HepG2 (cell line): ENCODE measurements around the gene PIAS3. TPM values are rescaled to one million over a fixed set of nuclear protein-coding genes. Genes with fewer than 3 reads are reported as not detected.
A peak's percentile ranks its signal among the peaks of the same experiment; 100 is the strongest.

Source experiments
- BATF2 ChIP-seq: sonication (generic); formaldehyde crosslinking; IDR thresholded peaks from 2 replicates; pipeline ENCODE4 v1.8.0; 2022; ENCODE audit warnings: mild to moderate bottlenecking, missing genetic modification reagents, moderate library complexity
- BCL3 ChIP-seq: sonication (generic); formaldehyde crosslinking; IDR thresholded peaks from 2 replicates; pipeline ENCODE4 v1.5.1; 2020; ENCODE audit warnings: mild to moderate bottlenecking, missing genetic modification reagents, moderate library complexity
- CBX1 ChIP-seq: IDR thresholded peaks from one replicate; pipeline ENCODE4 v1.6.1; 2016; ENCODE audit warnings: antibody characterized with exemption, low read depth
- DNMT1 ChIP-seq: sonication (generic); formaldehyde crosslinking; IDR thresholded peaks from 2 replicates; pipeline ENCODE4 v1.5.1; 2020; ENCODE audit warnings: mild to moderate bottlenecking, missing genetic modification reagents
- EED ChIP-seq: sonication (generic); formaldehyde crosslinking; IDR thresholded peaks from 2 replicates; pipeline ENCODE4 v1.5.0; 2020; ENCODE audit warnings: mild to moderate bottlenecking, missing genetic modification reagents
- FOXJ3 ChIP-seq: sonication (generic); formaldehyde crosslinking; IDR thresholded peaks from 2 replicates; pipeline ENCODE4 v1.4.0; 2020; ENCODE audit warnings: missing genetic modification reagents, mild to moderate bottlenecking, borderline replicate concordance
- KDM5A ChIP-seq: fragments of 200-600 bp; sonication (generic); IDR thresholded peaks from 2 replicates; pipeline ENCODE4 v1.7.0; 2018; ENCODE audit warnings: antibody characterized with exemption, mild to moderate bottlenecking, low read length, borderline replicate concordance
- MAFF ChIP-seq: IDR thresholded peaks from 2 replicates; pipeline ENCODE4 v1.6.1; 2011; ENCODE audit warnings: low read depth, low read length, improper control_type of control experiment
- MEIS2 ChIP-seq: sonication (generic); formaldehyde crosslinking; IDR thresholded peaks from 2 replicates; pipeline ENCODE4 v1.9.0; 2021; ENCODE audit warnings: mild to moderate bottlenecking, missing genetic modification reagents
- SIN3A ChIP-seq: IDR thresholded peaks from 2 replicates; pipeline ENCODE4 v1.6.1; 2011; ENCODE audit warnings: low read depth, mild to moderate bottlenecking, control low read depth, low read length, borderline replicate concordance
- ZBTB33 ChIP-seq: sonication (generic); formaldehyde crosslinking; IDR thresholded peaks from 2 replicates; pipeline ENCODE4 v1.4.0; 2020; ENCODE audit warnings: missing genetic modification reagents
- ZNF10 ChIP-seq: sonication (generic); formaldehyde crosslinking; IDR thresholded peaks from 2 replicates; pipeline ENCODE4 v1.4.0; 2020; ENCODE audit warnings: mild to moderate bottlenecking, low read depth, missing genetic modification reagents, borderline replicate concordance
- ZNF407 ChIP-seq: sonication (generic); formaldehyde crosslinking; IDR thresholded peaks from one replicate; pipeline ENCODE4 v1.5.1; 2020; ENCODE audit warnings: mild to moderate bottlenecking, missing genetic modification reagents; ENCODE audit errors: not compliant biosample characterization
- ZNF652 ChIP-seq: IDR thresholded peaks from 2 replicates; pipeline ENCODE4 v1.6.1; 2016; ENCODE audit warnings: low read depth, borderline replicate concordance
- polyA plus RNA-seq, 8 experiments: library from polyadenylated mRNA; depleted of rRNA in 3 of 8; stranded (reverse) in 7 of 8; unstranded in 1 of 8; fragments of >200 nt; fragmentation: Illumina TruSeq in 4 of 8; extraction: Trizol in 4 of 8; gene quantifications; 2 replicates each; pipeline versions ENCODE4 v1.2.1 to v1.2.3, GENCODE V29; 2011 to 2016; ENCODE audit warnings: low read depth in 4 of 8, missing spikeins in 1 of 8, mixed read lengths in 1 of 8; ENCODE audit not compliant: insufficient read depth in 1 of 8
- total RNA-seq, 5 experiments: library from RNA; depleted of rRNA; stranded (reverse); fragments of >200 nt; fragmentation: Illumina TruSeq; extraction: Trizol; gene quantifications; 2 replicates each; pipeline ENCODE4 v1.2.3, GENCODE V29; 2016; ENCODE audit warnings: low read depth in 1 of 5
- TF ChIP-seq, protein P1 (sequence below): sonication (generic); formaldehyde crosslinking; IDR thresholded peaks from 2 replicates; pipeline ENCODE4 v1.5.0; 2020; ENCODE audit warnings: mild to moderate bottlenecking, missing genetic modification reagents, moderate library complexity

Gene PIAS3
- total and polyA plus RNA-seq, 2 of the 13 experiments (the other 11 are each of a cell fraction or from before 2014, with no cell fraction given), result 3.7 to 8.0 TPM

DNA sequence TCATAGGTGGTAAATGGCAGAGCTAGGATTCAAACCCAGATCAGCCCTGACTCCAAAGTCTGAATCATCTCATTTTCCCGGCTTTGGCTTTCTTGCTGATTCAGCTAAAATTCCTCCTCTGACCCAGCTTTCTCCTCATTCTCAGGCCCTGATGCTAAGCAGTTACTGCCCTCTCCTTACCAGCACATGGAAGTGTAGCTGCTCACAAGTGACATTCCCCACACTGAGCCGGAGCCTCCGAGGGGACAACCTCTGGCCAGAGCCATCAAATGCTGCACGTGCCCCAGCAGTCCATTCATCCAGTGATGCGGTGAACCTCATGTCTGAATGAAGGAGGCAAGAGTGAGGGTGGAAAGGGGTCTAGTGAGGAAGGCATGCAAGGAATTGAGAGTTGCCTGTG, 39.9 kb upstream of the PIAS3 start (continued):
- TF ChIP-seq ZNF407 (CRISPR knock-in tag) (no peak), DNMT1 (CRISPR knock-in tag) (no peak), MEIS2 (CRISPR knock-in tag) (no peak), MAFF (peak; percentile 99), BCL3 (CRISPR knock-in tag) (0 out of 2 replicates have a peak, but pooled peaks have one; percentile 52), EED (CRISPR knock-in tag) (no peak), SIN3A (no peak), FOXJ3 (CRISPR knock-in tag) (no peak), ZNF652 (CRISPR knock-in tag) (no peak), ZNF10 (CRISPR knock-in tag) (no peak), KDM5A (no peak), ZBTB33 (CRISPR knock-in tag) (no peak), CBX1 (no peak), BATF2 (CRISPR knock-in tag) (no peak)
- TF ChIP-seq, protein P1, sequence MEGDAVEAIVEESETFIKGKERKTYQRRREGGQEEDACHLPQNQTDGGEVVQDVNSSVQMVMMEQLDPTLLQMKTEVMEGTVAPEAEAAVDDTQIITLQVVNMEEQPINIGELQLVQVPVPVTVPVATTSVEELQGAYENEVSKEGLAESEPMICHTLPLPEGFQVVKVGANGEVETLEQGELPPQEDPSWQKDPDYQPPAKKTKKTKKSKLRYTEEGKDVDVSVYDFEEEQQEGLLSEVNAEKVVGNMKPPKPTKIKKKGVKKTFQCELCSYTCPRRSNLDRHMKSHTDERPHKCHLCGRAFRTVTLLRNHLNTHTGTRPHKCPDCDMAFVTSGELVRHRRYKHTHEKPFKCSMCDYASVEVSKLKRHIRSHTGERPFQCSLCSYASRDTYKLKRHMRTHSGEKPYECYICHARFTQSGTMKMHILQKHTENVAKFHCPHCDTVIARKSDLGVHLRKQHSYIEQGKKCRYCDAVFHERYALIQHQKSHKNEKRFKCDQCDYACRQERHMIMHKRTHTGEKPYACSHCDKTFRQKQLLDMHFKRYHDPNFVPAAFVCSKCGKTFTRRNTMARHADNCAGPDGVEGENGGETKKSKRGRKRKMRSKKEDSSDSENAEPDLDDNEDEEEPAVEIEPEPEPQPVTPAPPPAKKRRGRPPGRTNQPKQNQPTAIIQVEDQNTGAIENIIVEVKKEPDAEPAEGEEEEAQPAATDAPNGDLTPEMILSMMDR (CRISPR knock-in tag), result no peak
